CD4-positive, alpha-beta T cell treated with Interleukin-6 for 4 hours (primary cell): ENCODE results near the gene ALG2.
"Not testable (repeated sequence)": the region's sequence is repeated elsewhere in the genome, so short reads cannot be mapped to it uniquely, and the experiment has no call there.

ENCODE experiments used
- DNase-seq: peaks from one replicate; pipeline ENCODE4 v3.0.0-alpha.2; 2020; ENCODE audit warnings: mixed read lengths

ALG2 gene

DNA sequence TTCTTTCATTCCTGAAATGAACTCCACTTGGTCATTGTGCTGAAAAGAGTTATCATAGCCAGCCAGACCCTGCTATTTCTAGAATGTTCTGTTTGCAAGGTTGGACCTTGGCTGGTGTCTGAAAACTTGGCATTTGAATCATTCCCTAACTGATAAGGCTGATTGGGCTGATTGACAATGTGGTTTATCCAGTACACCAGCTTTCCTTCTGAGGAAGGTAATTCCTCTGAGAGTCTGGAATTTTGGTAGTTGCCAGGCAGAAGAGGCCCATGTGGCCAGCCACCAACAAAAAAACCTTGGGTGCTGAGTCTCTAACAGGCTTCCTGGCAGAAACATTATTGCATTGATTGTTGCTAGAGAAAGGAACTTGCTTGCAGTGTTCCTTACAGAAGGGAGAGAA, 15.6 kb upstream of the ALG2 start:
- no peak for DNase-seq

DNA sequence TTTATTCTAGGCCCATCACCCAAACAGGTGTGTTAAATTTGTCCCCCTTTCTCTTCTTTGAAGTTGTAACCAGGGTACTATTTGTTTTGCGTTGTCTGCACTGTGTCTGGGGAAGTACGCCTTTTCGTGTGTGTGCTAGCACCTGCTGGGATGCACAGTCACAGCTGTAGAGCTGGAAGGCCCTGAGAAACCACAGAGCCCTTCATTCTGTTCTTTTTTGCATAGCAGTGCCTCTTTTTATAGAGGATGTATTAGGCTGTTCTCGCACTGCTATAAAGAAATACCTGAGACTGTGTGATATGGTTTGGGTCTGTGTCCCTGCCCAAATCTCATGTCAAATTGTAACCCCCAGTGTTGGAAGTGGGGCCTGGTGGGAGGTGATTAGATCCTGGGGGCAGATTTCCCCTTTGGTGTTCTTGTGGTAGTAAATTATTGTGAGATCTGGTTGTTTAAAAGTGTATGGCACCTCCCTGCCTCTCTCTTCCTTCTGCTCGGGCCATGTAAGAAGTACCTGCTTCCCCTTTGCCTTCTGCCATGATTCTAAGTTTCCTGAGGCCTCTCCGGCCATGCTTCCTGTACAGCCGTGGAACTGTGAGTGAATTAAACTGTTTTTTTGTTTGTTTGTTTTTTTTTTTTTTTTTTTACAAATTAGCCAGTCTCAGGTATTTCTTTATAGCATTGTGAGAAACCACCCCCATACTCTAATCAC, 14.3 kb upstream of the ALG2 start:
- no peak for DNase-seq

DNA sequence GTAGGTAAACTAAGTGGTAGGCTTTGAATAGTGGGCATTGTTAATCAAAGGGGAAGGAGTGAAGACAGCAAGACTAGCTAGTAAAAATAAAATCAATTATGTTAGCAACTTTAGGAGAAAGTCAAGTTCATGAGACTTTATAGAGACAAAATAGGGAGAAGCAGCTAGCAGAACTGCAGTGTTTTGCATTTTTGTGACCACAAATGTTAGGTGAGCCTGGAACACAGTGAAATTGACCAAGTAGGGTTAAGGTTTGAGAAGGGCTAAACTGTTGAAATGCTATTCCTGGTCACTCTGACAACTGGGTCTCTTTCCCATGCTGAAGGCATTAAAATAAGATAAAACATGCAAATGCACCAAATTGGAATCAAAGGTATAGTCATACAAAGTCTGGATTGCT, 13.3 kb upstream of the ALG2 start:
- DNase-seq: no peak

DNA sequence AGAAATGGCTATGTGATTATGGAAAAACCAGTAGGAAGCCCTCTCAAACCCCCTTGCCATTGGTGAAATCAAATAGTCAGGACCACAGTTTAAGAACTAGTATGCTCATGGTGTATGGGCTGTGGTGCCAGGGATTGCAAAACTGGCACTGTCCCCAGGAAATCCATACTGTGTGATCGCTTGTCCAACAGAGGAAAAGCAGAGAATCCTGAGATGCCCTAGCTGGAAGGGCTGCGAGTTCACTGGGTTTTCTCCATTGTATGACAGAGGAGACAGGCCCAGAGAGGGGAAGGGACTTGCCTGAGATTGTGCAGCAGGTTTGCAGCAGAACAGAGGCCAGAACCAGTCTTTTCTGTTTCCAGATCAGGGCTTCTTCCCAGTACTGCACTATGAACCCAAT, 12.9 kb upstream of the ALG2 start:
- no peak for DNase-seq

DNA sequence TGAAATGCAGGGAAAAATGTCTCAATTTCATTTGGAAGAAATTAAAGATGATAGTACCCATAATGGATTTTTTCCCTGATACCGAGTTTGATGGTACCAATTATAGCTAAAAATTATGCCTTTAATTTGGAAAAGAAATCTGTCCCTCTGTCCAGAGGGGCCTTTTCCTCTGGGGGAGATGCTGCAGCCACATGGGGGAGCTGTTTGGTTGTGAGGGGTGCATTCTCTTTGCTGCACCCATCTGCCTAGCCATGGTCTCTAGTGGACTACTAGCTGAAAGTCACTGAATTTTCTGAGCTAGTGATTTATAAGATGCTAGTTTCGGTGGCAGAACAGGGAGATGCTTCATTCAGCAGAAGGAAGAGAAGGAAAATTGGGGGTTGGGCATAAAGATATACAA, 10.0 kb upstream of the ALG2 start:
- no peak for DNase-seq

DNA sequence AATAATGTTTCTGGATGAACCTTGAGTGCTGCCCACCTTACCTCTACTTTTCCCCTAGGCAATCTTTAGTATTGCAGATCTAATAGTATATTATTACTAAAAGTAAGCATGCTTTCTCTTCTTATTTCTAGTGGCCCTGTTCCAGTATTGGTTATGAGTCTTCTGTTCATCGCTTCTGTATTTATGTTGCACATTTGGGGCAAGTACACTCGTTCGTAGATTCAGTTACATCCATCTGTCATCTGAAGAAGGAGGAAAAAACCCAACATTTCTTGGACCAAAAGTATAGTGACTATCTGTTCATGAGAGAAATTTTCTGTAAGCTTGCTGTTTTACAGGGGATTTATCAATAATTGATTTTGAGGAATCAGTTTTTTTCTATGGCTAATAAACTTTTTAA, 8.5 kb upstream of the ALG2 start:
- DNase-seq: no peak

DNA sequence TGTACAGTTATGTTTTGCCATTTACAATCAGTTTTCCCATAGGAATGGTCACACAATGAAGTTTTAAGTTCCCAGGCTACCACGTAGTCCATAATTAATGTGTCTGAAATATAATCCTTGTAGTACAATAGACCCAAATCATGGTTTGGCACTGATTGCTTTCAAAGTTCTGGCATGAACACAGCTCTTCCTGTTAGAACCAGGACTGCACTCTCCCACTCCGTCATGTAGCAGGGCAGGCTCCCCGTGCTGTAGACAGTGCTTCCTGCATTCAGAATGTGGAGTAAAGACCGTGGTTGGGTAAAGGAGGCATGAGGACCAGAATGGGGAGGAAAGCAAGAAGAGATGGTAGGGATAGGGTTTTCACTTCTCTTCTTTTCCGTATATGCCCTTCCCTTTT, 4.3 kb upstream of the ALG2 start:
- no peak for DNase-seq

DNA sequence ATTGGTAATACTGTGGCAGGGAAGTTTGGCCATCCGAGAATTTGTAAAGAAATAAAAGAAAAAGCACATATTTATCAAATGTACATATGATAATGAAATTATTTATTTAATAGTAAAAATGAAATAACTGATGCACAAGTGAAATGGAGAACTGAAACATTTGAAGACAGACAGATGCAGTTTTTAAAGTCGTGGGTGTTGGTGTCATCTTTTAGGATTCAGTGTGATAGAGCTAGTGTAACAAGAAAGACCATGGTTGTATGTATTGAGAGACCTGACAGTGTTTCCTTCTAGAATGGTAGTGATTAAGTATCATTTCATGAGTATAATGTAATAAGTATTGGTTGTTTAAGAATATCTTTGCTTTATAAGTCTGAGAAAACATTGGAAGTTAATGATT, 2.7 kb upstream of the ALG2 start:
- DNase-seq: no peak

DNA sequence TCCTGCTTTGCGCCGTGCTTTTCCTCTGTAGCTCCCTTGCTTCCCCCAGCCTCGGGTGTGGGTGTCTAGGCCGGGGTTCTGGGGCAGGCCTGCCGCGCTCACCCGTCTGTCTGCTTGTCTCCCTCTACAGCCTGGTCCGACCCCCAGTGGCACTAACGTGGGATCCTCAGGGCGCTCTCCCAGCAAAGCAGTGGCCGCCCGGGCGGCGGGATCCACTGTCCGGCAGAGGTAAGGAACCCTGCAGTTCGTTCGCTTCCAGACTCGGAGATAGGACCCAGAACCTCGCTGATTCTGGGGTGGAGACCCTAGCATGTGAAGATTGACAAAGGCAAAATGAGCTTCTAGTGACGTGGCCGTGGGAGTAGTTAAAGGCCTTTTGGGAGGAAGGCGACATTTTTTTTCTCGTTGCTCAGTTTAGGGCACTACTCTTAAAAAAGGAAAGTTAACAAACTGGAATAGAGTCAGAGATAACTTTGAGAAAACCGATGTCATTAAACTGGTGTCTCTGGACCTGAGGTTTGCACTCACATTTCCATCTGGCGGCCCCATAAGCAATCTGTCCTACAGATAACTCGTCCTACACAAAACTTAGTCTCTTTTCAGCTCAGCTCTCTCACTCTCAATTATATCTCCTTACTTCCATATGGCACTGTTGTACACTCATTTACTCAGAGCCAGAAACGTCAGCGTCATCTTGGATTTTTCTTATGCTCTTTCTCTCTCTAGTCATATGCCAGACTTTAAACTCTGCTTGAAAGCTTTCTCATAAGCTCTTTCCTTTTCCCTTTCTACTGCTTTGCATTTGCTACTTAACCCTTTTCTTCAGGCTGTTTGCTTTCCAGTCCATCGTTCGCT, 901 bp upstream of the ALG2 start:
- DNase-seq: no peak

DNA sequence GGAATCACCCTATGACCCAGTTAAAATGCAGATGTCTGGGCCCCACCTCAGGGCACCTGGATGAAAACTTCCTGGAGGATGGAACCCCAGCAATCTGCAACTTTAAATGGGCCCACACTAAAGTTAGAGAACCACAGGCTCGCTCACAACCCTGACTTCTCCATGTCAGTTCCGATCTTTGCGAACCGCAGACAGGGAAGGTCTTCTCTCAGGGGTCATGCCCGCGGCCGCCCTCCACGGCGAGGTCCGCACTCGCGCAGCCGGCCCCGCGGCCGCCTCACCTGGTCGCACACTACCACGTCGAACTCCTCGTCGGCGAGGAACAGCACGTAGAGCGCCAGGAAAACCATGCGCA, 499 bp downstream of the ALG2 start:
- DNase-seq: no peak

DNA sequence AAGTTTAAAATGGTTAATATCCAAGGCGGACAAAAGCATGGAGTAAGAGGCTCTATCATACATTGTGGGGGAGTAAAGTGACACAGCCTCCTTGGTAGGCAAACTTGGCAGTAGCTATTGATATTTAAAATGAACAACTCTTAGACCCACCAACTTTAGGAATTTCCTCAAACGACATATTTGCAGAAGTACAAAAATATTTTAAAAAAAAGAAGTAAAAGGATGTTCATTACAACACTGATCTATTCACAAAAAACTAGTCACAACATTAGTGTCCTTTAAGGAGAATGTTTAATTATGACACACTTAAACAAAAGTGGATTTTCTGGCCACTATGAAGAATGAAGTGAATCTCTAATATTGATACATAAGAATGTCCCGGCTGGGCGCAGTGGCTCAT, 1.7 kb downstream of the ALG2 start:
- no peak for DNase-seq

DNA sequence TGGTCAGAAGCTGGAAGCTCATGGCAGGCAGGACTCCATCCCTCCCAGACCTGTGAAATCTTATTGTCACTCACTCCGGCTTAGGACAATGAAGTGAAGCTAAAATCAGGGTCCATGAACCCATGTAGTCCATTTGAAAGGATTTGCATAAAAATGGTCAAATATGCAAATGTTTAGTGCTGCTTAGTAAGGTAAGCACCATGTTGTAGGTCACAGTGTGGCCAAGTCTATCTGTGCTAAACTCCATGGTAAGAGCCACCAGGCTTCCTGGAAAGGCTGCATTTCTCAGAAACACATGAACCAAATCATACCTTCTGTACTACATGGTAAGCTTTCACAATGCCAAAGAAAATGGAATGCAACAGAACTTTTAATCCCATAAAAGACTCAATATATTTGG, 5.7 kb downstream of the ALG2 start:
- DNase-seq: no peak

DNA sequence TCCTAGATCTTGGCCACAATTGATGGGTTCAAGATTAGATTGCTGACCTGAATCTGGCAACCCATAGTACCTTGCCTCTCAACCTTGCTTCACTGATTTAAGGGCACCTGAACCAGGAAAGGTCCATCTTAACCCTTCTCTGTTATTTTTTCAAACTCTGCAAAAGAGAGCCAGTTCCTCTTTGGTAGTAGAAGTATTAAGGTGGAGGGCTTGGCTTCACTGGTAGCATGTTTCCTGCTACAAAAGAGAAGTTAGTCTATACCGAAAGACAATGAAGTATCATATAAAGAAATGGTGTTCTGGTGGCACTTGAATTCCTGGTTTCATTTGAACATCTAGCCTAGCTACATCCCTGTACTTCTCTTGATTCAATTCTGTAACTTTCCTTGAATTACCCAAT, 8.5 kb downstream of the ALG2 start:
- DNase-seq: no peak

DNA sequence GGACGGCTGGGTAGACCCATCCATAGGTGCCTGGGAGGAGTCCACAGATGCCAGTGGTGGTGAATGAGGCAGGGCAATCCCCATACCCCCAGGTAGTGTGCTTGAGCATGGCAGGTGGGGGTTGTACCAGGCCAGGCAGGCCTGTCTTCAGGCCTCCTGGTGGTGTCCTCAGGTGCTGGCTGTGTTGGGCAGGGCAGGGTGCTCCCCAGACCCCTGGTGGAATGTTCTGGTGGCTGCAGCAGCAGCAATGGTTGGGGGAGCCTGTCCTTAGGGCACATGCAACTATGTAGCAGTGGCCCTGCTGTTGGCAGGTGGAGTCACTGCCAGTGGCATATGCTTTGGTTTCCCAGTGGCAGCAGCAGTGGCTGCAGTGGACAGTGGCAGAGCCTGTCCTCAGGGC, 10.0 kb downstream of the ALG2 start:
- no peak for DNase-seq

DNA sequence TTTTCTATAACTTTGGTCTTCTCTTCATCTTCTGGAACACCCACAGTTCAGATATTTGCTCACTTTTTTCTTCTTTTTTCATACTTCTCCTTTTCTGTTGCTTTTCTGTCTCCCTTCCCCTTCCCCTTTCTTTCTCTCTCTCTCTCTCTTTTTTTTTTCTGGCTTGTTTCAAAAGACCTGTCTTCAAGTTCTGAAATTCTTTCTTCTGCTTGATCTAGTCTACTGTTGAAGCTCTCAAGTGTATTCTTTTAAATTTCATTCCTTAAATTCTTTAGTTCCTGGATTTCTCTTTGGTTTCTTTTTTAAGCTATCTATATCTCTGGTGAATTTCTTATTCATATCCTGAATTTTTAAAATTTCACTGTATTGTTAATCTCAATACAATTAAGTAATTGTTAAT, 11.2 kb downstream of the ALG2 start:
- DNase-seq: no peak

DNA sequence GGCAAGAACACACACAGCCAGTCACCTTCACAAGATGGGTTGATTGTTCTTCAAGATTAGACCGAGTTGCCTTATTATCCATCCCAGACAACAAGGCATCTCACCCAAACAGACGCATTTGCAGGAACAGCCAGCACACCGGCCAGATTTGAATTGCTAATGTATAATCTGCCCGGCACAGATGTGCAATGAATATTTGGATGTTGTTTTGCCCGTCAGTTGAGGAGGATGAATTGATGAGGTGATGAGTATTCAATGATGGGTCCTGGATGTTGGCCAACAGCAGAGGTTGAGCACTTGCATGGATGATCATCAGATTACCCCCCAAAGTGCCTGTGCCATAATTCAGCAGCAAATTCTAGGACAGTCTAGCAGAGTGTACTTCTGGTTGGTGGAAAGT, 20.1 kb downstream of the ALG2 start:
- DNase-seq: no peak

DNA sequence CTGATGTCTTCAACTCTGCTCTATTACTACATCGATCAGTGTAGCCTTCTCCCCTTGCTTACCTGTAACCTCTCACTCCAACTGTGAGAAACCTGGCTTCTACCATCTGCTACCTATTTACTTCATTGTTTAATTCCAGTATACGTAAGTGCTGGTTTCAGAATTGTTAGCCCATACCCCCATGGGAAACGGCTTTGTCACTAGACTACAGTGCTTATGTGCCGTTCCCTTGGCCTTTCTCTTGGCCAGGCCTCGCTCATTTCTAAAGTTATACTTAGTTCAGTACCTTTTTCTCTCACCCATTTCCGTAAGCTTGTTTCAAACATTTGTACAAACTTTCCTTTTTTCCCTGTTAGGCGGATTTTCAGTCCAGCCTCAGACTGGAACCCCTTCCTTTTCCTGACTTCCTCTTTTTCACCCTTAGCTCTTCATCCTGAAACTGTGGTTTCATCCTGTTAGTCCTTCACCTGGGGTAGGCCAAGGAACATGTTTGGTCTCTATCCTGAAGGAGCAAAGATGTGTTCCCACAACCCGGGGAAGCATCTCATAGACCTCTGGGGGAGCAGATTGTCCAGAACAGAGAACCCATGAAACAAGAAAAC, 21.7 kb downstream of the ALG2 start:
- no peak for DNase-seq

DNA sequence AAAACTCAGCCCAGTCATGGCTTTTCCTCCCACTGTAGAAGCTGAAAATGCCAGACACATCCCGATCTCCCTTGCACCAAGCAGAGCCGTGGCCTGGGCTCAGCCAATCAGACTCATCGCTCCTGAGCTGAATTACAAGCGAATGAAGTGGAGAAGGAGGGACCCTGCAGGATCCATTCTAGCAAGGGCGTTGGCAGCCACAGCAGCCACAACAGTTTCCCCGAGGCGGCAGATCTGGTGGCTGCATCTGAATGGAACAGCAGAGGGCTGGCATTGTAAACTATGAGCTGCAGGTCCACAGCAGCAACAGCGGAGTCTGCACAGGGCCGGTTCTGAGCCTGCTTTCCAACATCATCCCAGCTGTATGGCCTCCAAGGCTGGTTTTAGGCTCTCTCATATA, 23.8 kb downstream of the ALG2 start:
- no peak for DNase-seq

DNA sequence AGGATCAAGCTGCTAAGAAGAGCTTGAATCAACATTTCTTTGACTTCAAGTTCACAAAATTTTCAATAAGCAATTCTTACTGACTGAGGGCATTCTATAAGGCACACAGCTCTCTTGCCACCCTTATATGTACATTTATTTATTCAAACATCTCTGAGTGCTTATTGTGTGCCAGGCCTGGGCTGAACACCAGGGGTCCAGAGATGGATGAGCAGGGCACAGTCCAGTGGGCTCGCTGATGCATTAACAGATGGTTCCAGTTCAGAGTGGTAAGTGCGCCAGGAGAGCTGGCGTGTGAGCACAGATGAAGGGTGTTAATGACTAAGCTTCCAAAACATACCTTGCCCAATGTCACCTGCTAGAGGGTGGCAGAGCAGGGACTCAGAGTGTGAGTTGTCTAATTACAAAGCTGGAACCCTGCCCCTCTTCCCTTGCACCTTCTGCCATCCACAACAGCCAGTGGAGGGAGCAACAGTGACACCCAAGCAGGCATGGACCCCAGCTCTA, 24.6 kb downstream of the ALG2 start:
- no peak for DNase-seq

DNA sequence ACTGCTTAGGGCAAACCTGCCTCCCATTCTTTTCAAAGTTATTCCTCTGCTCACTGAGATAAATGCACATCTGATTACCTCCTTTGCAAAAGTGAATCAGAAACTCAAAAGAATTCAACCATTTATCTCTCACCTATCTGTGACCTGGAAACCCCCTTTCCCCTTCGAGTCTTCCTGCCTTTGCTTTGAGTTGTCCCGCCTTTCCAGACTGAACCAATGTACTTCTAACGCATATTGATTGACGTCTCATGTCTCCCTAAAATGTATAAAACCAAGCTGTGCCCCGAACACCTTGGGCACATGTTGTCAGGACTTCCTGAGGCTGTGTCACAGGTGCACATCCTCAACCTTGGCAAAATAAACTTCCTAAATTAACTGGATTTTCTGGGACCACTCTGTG, 25.3 kb downstream of the ALG2 start:
- not testable (repeated sequence) for DNase-seq

DNA sequence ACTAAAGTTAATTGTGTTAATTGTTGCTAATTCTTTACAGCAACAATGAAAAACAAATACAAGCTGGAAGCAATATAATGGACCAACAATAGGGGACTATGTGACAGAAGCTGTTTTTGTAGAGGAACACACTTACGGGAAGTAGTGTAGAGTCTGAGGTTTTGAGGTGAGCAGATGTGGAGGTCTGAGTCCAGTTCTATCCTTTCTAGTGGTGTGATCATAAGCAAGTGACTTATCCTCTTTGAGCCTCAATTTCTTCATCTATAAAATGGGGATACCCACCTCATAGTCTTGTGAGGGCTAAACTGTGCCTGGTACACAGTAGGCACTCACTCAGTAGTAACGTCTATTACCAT, 28.3 kb downstream of the ALG2 start:
- no peak for DNase-seq

DNA sequence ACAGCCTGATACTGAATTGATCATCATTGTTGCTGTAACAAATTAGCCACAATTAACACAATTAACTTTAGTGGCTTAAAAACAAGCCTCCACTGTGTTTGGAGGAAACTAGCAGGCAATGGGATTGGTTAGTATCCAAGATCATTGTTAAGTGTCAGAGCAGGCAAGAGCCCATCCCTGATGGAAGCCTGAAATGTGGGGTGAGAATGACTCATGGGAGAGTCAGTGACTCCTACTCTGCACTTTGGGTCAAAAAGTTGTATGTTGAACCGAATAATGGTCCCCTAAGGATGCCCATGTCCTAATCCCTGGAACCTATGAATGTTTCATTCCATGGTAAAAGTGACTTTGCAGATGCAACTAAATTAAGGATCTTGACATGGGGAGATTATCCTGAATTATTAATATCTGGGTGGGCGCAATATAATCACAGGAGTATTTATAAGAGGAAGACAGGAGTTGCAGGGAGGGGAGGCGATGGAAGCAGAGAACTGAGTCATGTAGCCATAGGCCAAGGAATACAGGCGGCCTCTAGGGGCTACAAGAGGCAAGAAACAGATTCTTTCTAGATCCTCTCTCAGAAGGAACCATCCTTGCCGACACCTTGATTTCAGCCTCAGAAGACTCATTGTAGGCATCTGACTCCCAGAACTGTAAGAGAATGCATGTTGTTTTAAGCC, 28.8 kb downstream of the ALG2 start:
- DNase-seq: no peak

DNA sequence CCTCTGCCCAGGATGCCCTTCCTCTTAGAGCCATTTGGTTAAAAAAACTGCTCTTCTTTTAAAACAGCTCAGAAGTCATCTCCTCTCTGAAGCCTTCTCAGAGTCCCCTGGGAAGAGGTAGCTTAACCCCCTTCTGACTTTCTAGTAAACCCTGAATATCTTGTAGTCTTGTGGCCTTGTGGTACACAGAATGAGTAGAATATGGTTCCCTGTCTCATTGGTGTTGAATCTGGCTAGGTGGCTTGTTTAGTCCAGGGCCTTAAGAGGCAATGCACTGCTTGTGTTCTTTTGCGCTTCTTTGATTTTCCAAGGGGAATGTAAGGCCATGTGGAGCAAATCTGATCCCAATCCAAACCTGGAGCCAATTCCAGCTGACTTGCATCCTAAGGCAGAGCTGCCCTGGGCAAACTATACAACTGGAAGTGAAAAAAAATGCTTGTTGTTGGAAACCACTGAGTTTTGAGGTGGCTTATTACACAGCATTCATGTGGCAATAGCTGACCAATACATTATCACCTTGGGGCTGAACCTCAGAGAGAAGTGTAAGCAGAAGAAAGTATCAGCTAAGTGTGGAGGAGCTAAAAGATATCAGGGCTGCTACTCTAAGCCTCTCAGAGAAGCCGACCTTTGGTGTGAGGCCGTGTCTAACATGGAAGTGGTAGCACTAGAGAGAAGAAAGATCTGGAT, 31.0 kb downstream of the ALG2 start:
- no peak for DNase-seq
